ENCODE measurements around the gene NINJ2.

GRCh38 chr12:678747-679712 is 15.8 kb upstream of the NINJ2 start:
- TF ChIP-seq POLR2A (IDR thresholded peaks at IDR 0.05) (no peak), CTCF (IDR thresholded peaks at IDR 0.05) (no peak)
